Measurements from ENCODE around the gene LRRC2.

The LRRC2 gene

DNA sequence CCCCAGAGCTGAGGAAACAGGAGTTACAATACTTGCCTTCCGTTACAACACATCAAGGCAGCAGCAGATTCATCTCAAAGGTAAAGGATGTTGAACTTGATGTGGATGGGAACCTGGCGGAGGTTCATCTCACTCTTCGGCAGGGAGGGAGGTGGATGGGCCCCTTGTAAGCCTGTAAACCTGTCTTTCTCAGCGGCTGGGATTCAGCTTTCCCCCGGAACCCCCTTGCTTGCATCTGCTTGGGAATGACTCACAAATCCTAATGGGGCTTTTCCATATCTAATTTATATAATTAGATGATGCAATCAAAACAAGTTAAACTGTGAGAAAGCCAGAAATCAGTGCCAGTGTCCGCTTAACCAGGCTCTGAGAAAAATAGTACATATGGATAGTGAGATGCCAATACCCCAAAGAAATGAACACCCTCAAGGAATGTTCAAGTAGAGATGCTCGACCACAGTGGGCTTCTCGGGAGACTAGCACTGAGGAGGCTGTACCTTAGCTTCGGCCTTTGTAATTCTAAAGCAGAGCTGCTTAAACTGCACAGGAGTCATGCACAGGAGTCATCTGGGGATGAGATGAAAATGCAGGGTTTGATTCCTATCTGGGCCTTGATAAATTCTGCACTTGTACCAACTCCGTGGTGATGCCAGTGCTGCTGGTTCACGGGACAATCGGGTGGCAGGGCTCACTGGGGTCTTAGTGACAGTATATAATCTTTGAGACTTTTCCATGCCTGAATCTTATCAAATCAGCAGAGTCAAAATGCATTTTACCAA is 44.0 kb upstream of the LRRC2 start:
- TF ChIP-seq, protein P1, sequence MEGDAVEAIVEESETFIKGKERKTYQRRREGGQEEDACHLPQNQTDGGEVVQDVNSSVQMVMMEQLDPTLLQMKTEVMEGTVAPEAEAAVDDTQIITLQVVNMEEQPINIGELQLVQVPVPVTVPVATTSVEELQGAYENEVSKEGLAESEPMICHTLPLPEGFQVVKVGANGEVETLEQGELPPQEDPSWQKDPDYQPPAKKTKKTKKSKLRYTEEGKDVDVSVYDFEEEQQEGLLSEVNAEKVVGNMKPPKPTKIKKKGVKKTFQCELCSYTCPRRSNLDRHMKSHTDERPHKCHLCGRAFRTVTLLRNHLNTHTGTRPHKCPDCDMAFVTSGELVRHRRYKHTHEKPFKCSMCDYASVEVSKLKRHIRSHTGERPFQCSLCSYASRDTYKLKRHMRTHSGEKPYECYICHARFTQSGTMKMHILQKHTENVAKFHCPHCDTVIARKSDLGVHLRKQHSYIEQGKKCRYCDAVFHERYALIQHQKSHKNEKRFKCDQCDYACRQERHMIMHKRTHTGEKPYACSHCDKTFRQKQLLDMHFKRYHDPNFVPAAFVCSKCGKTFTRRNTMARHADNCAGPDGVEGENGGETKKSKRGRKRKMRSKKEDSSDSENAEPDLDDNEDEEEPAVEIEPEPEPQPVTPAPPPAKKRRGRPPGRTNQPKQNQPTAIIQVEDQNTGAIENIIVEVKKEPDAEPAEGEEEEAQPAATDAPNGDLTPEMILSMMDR (IDR thresholded peaks at IDR 0.05) = no peak
- peaks cover 60% of the 10 kb centered on the region for H3K4me1 Mint-ChIP-seq
- no peaks in the 10 kb centered on the region for H3K9me3 Mint-ChIP-seq
- peaks cover 4% of the 10 kb centered on the region for H3K27me3 Mint-ChIP-seq (ENCODE audit: low read depth, poor library complexity)
- no peaks in the 10 kb centered on the region for H3K36me3 Mint-ChIP-seq (ENCODE audit: low read depth)
- H3K27ac Mint-ChIP-seq = peak overlapping the region; percentile 51
- no peak overlapping the region for H3K4me3 Mint-ChIP-seq
- DNase-seq = no peak

DNA sequence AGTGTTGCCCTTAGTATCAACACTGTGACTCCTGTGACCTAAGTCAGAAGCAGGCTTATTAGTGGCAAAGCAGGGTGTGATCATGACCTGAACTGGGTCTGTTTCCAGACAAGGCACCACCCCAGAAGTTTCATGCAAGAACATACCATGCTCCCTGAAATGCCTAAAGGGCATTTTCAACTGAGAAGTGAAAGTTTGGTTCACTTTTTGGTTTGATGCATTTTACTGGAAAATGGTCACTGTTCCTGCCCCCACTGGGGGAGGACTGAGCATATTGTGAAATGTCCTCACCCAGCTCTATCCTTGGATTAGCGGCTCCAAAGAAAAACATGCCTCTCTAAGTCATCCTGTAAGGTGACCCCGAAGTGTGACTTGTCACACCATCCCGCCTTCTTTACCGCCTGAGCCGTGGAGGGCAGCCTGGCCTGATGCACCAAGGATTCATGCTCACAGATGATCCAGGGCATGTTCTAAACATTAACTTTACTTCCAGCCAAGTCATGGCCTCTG is 43.2 kb upstream of the LRRC2 start:
- no peak overlapping the region for H3K4me3 Mint-ChIP-seq
- no peak for DNase-seq
- peak overlapping the region; percentile 51 for H3K27ac Mint-ChIP-seq
- H3K27me3 Mint-ChIP-seq (ENCODE audit: low read depth, poor library complexity) = peaks cover 7% of the 10 kb centered on the region
- peaks cover 65% of the 10 kb centered on the region for H3K4me1 Mint-ChIP-seq
- H3K36me3 Mint-ChIP-seq (ENCODE audit: low read depth) = no peaks in the 10 kb centered on the region
- TF ChIP-seq, protein P1 (IDR thresholded peaks at IDR 0.05) = no peak
- H3K9me3 Mint-ChIP-seq = no peaks in the 10 kb centered on the region

DNA sequence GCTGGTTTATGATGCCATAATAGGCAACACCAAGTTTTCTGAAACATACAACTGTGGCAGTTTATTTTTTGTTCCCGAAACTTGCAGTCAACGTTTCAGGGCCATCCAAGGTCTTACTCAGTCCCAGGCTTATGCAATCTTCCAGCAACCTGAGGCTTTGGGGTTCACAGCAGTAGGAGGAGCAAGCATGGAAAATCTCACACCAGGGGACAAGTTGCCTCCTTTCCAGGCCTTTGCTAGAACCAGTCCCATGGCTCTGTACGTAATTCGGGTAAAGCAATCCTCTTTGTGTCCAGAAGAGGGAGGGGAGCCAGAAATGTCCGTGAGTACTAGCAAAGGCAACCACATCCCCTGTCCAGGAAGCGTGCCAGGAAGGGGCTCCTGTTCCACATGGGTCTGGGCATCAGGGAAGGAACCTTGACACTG is 41.5 kb upstream of the LRRC2 start:
- no peak for DNase-seq
- TF ChIP-seq, protein P1 (IDR thresholded peaks at IDR 0.05) = peak; percentile 35
- Mint-ChIP-seq H3K27me3 (ENCODE audit: low read depth, poor library complexity) (peaks cover 10% of the 10 kb centered on the region), H3K36me3 (ENCODE audit: low read depth) (no peaks in the 10 kb centered on the region), H3K4me3 (no peak overlapping the region), H3K9me3 (no peaks in the 10 kb centered on the region), H3K4me1 (peaks cover 56% of the 10 kb centered on the region), H3K27ac (no peak overlapping the region)

DNA sequence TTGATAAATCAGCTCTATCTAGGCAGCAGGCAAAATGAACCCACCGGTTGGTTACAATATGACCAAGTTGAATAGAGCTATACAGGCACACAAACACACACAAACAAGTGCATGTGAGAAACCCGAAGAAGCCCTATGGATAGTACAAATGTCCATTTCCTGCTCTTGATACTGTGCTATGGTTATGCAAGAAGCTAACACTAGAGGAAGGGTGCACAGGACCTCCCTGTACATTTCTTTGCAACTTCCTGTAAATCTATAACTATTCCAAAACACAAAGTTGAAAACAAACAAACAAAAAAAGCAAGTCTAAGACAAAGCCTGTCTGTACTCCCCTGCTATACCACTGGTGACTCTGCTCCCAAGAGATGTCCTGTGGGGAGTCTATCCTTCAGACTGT is 38.0 kb upstream of the LRRC2 start:
- TF ChIP-seq, protein P1 (IDR thresholded peaks at IDR 0.05) = no peak
- no peak for DNase-seq
- Mint-ChIP-seq H3K27me3 (ENCODE audit: low read depth, poor library complexity) (peaks cover 10% of the 10 kb centered on the region), H3K36me3 (ENCODE audit: low read depth) (no peaks in the 10 kb centered on the region), H3K4me1 (peaks cover 30% of the 10 kb centered on the region), H3K9me3 (no peaks in the 10 kb centered on the region), H3K27ac (no peak overlapping the region), H3K4me3 (no peak overlapping the region)

DNA sequence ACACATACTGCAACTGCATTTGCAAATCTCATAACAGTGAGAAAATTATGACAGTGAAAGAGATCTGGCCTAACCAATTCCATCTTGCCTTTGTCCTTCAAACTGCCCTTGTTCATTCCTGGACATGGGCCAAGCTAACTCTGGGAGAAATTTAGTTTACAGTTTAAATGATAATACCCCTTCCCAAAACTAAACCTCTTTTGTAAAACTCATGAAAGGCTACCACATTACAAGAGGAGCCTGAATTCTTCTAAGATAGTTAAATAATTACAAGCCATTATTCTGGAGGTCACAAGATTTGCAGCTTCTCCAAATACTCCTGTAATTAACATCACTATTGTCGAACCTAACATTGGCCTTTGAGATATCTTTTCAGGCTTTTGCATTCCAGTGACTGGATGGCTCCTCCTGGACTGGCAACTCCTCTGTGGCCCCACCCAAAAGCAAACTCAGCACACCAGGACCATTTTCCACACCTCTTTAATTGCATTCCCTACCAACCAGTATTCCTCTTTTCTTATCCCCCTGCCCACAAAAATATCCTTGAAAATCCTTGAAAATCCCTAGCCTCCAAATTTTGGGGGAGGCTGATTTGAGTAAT is 37.4 kb upstream of the LRRC2 start:
- H3K4me1 Mint-ChIP-seq = peaks cover 24% of the 10 kb centered on the region
- peaks cover 10% of the 10 kb centered on the region for H3K27me3 Mint-ChIP-seq (ENCODE audit: low read depth, poor library complexity)
- DNase-seq = no peak
- no peak overlapping the region for H3K27ac Mint-ChIP-seq
- TF ChIP-seq, protein P1 (IDR thresholded peaks at IDR 0.05) = no peak
- no peaks in the 10 kb centered on the region for H3K36me3 Mint-ChIP-seq (ENCODE audit: low read depth)
- H3K9me3 Mint-ChIP-seq = no peaks in the 10 kb centered on the region
- no peak overlapping the region for H3K4me3 Mint-ChIP-seq

Data from nephron progenitor cell (in vitro differentiated cells).